GM23338 (cell line): ENCODE data around the gene CFAP92. TPM values are rescaled to one million over a fixed set of nuclear protein-coding genes. Genes with fewer than 3 reads are reported as not detected.
A peak's percentile ranks its signal among the peaks of the same experiment; 100 is the strongest.

Experiments used
- ATAC-seq: fragments of 200-7000 bp; cut with Tn5 transposase; 3 replicates; pipeline ENCODE4 v1.9.1; 2020
- DNase-seq: peaks from one replicate; pipeline ENCODE4 v3.0.0-alpha.2; 2015; ENCODE audit warnings: low spot score
- H2AFZ ChIP-seq: fragments of 200-600 bp; sonication (generic); 2 replicates; pipeline ENCODE4 v1.8.0; 2016; ENCODE audit warnings: antibody characterized with exemption, mild to moderate bottlenecking, moderate library complexity
- H3F3A ChIP-seq: fragments of 200-600 bp; sonication (generic); replicated peaks from 2 replicates; pipeline ENCODE4 v1.8.0; 2017; ENCODE audit warnings: antibody characterized with exemption, mixed run types, low read depth
- H3K27ac ChIP-seq: fragments of 200-600 bp; sonication (generic); 2 replicates; pipeline ENCODE4 v1.6.1; 2016; ENCODE audit warnings: low read depth
- H3K27me3 ChIP-seq: fragments of 200-600 bp; sonication (generic); 2 replicates; pipeline ENCODE4 v1.8.0; 2016; ENCODE audit warnings: mild to moderate bottlenecking, mixed run types, moderate library complexity; ENCODE audit not compliant: insufficient read depth
- H3K36me3 ChIP-seq: fragments of 200-600 bp; sonication (generic); 2 replicates; pipeline ENCODE4 v1.8.0; 2016; ENCODE audit warnings: mild to moderate bottlenecking; ENCODE audit not compliant: insufficient read depth
- H3K4me1 ChIP-seq: fragments of 200-600 bp; sonication (generic); 2 replicates; pipeline ENCODE4 v1.8.0; 2016; ENCODE audit warnings: mild to moderate bottlenecking, moderate library complexity; ENCODE audit not compliant: insufficient read depth
- H3K4me2 ChIP-seq: fragments of 200-600 bp; sonication (generic); 2 replicates; pipeline ENCODE4 v1.7.1; 2017; ENCODE audit warnings: mixed run types
- H3K4me3 ChIP-seq: fragments of 200-600 bp; sonication (generic); 2 replicates; pipeline ENCODE4 v1.6.1; 2016; ENCODE audit warnings: mixed run types
- H3K79me2 ChIP-seq: fragments of 200-600 bp; sonication (generic); replicated peaks from 2 replicates; pipeline ENCODE4 v1.8.0; 2017; ENCODE audit warnings: mild to moderate bottlenecking; ENCODE audit not compliant: insufficient read depth
- H3K9me2 ChIP-seq: fragments of 200-600 bp; sonication (generic); 2 replicates; pipeline ENCODE4 v1.8.0; 2017; ENCODE audit not compliant: insufficient read depth
- H4K20me1 ChIP-seq: fragments of 200-600 bp; sonication (generic); replicated peaks from 2 replicates; pipeline ENCODE4 v1.8.0; 2017; ENCODE audit warnings: mild to moderate bottlenecking; ENCODE audit not compliant: insufficient read depth
- H3K27ac Mint-ChIP-seq: 2 replicates; pipeline ENCODE4 v1.8.0; 2020; ENCODE audit warnings: inconsistent platforms, mild to moderate bottlenecking, moderate library complexity, mixed read lengths
- H3K27me3 Mint-ChIP-seq: 3 replicates; pipeline ENCODE4 v1.8.0; 2022; ENCODE audit warnings: low read depth, mild to moderate bottlenecking, moderate library complexity, mixed read lengths, inconsistent platforms; ENCODE audit not compliant: insufficient read depth, poor library complexity
- H3K36me3 Mint-ChIP-seq: 3 replicates; pipeline ENCODE4 v1.8.0; 2021; ENCODE audit warnings: low read depth, mild to moderate bottlenecking, inconsistent platforms, moderate library complexity, mixed read lengths
- H3K4me1 Mint-ChIP-seq: 3 replicates; pipeline ENCODE4 v1.8.0; 2020; ENCODE audit warnings: mild to moderate bottlenecking, inconsistent platforms, mixed read lengths
- H3K4me3 Mint-ChIP-seq: 3 replicates; pipeline ENCODE4 v1.8.0; 2021; ENCODE audit warnings: moderate library complexity, mild to moderate bottlenecking, inconsistent platforms, mixed read lengths
- H3K9me3 Mint-ChIP-seq: 3 replicates; pipeline ENCODE4 v1.8.0; 2020; ENCODE audit warnings: moderate library complexity, mild to moderate bottlenecking, inconsistent platforms, mixed read lengths
- CREB1 ChIP-seq: fragments of 250-450 bp; sonication (Bioruptor Pico); IDR thresholded peaks from 2 replicates; pipeline ENCODE4 v1.5.0; 2020; ENCODE audit warnings: low read depth, mild to moderate bottlenecking, moderate library complexity
- EZH2 ChIP-seq: fragments of 200-600 bp; sonication (generic); IDR thresholded peaks from one replicate; pipeline ENCODE4 v1.8.0; 2017; ENCODE audit warnings: antibody characterized with exemption, mild to moderate bottlenecking, low read depth; ENCODE audit not compliant: unreplicated experiment
- JUNB ChIP-seq: IDR thresholded peaks from one replicate; pipeline ENCODE4 v1.6.1; 2016; ENCODE audit warnings: antibody characterized with exemption; ENCODE audit not compliant: unreplicated experiment
- POLR2AphosphoS5 ChIP-seq: IDR thresholded peaks from 2 replicates; pipeline ENCODE4 v1.6.1; 2016; ENCODE audit warnings: antibody characterized with exemption, low read depth
- ZNF331 ChIP-seq: fragments of 250-450 bp; sonication (Bioruptor Pico); IDR thresholded peaks from 2 replicates; pipeline ENCODE4 v1.5.0; 2020; ENCODE audit warnings: low read depth, mild to moderate bottlenecking, moderate library complexity
- polyA plus RNA-seq: library from polyadenylated mRNA; unstranded; fragments of >200 nt; fragmentation: Nextera tagmentation; extraction: Ambion mirVana; gene quantifications from 2 replicates; pipeline ENCODE4 v1.2.1, GENCODE V29; 2016
- total RNA-seq: library from RNA; depleted of rRNA; stranded (reverse); fragments of >200 nt; shearing (Covaris generic); gene quantifications from 2 replicates; pipeline ENCODE4 v1.2.3, GENCODE V29; 2014
- TF ChIP-seq, protein P1 (sequence below): fragments of 250-450 bp; sonication (Bioruptor Pico); IDR thresholded peaks from 2 replicates; pipeline ENCODE4 v1.5.0; 2020; ENCODE audit warnings: mild to moderate bottlenecking, moderate library complexity
- TF ChIP-seq, protein P2 (sequence below): IDR thresholded peaks from 2 replicates; pipeline ENCODE4 v1.6.1; 2016; ENCODE audit warnings: antibody characterized with exemption

CFAP92 gene
- total and polyA plus RNA-seq, 2 experiments from 2014 or later: 1.6 to 2.3 TPM

DNA sequence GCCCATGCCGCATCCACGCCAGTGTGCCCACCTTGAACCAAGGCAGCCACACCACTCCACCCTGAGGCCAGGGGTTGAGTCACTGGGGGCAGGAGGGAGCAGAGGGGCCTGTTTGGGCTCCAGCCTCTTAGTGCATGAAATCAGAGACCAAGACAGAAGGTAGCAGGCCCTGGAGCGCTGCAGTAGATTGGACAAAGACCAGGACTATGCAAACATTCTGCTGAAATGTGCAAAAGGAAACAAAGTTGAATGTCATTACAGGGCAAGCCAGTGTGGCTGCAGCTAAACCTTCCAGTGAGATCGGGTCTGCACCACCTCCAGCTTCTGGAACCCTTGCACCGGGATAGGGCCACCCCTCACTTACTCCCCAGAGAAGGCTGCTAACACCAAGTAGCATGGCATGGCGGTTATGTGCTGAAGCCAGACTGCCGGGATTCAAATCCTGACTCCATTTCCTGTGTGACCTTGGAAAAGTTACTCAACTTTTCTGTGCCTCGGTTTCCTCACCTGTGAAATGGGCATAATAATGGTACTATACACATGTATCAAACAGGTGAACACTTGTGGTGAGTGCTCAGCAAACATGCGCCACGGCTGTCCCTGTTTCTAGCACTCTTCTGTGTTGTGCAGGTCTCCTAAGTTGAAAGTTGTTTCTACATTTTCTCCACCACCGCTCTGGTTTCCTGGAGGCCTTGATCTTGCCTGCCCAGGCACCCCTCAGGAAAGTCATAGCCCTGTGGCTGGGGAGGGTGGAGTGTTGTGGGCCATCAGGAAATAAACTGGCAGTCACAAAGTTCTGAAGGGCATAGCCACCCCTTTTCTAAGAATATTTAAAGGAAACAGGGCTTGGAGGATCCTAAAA is 41.7 kb upstream of the CFAP92 start (continued):
- TF ChIP-seq, protein P1, sequence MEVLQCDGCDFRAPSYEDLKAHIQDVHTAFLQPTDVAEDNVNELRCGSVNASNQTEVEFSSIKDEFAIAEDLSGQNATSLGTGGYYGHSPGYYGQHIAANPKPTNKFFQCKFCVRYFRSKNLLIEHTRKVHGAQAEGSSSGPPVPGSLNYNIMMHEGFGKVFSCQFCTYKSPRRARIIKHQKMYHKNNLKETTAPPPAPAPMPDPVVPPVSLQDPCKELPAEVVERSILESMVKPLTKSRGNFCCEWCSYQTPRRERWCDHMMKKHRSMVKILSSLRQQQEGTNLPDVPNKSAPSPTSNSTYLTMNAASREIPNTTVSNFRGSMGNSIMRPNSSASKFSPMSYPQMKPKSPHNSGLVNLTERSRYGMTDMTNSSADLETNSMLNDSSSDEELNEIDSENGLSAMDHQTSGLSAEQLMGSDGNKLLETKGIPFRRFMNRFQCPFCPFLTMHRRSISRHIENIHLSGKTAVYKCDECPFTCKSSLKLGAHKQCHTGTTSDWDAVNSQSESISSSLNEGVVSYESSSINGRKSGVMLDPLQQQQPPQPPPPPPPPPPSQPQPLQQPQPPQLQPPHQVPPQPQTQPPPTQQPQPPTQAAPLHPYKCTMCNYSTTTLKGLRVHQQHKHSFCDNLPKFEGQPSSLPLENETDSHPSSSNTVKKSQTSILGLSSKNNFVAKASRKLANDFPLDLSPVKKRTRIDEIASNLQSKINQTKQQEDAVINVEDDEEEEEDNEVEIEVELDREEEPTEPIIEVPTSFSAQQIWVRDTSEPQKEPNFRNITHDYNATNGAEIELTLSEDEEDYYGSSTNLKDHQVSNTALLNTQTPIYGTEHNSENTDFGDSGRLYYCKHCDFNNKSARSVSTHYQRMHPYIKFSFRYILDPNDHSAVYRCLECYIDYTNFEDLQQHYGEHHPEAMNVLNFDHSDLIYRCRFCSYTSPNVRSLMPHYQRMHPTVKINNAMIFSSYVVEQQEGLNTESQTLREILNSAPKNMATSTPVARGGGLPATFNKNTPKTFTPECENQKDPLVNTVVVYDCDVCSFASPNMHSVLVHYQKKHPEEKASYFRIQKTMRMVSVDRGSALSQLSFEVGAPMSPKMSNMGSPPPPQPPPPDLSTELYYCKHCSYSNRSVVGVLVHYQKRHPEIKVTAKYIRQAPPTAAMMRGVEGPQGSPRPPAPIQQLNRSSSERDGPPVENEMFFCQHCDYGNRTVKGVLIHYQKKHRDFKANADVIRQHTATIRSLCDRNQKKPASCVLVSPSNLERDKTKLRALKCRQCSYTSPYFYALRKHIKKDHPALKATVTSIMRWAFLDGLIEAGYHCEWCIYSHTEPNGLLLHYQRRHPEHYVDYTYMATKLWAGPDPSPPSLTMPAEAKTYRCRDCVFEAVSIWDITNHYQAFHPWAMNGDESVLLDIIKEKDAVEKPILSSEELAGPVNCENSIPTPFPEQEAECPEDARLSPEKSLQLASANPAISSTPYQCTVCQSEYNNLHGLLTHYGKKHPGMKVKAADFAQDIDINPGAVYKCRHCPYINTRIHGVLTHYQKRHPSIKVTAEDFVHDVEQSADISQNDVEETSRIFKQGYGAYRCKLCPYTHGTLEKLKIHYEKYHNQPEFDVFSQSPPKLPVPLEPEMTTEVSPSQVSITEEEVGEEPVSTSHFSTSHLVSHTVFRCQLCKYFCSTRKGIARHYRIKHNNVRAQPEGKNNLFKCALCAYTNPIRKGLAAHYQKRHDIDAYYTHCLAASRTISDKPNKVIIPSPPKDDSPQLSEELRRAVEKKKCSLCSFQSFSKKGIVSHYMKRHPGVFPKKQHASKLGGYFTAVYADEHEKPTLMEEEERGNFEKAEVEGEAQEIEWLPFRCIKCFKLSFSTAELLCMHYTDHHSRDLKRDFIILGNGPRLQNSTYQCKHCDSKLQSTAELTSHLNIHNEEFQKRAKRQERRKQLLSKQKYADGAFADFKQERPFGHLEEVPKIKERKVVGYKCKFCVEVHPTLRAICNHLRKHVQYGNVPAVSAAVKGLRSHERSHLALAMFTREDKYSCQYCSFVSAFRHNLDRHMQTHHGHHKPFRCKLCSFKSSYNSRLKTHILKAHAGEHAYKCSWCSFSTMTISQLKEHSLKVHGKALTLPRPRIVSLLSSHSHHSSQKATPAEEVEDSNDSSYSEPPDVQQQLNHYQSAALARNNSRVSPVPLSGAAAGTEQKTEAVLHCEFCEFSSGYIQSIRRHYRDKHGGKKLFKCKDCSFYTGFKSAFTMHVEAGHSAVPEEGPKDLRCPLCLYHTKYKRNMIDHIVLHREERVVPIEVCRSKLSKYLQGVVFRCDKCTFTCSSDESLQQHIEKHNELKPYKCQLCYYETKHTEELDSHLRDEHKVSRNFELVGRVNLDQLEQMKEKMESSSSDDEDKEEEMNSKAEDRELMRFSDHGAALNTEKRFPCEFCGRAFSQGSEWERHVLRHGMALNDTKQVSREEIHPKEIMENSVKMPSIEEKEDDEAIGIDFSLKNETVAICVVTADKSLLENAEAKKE (CRISPR knock-in tag): no peak

DNA sequence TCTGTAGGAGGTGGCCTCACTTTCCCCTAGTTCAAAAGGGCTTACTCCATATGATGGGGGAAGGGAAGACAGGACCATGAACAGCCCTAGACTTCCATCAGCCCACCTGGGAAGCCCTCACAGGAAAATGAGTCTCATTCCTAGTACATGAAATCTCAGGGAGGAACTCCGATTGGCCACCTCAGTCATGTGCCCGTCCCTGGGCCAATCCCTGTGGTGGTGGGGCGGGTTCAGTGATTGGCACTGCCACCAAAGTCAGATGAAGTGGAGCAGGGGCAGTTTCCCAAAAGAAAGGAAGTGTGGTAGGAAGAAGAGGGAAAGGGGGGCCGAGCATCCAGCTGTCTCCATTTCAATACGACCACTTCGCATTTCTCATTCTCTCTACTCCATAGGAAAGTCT is 40.8 kb upstream of the CFAP92 start:
- Mint-ChIP-seq H3K27me3 (peaks cover 9% of the 10 kb centered on the region), H3K9me3 (no peaks in the 10 kb centered on the region), H3K36me3 (no peaks in the 10 kb centered on the region), H3K27ac (no peak overlapping the region), H3K4me1 (peaks cover 13% of the 10 kb centered on the region), H3K4me3 (no peak overlapping the region)
- H3K27me3 ChIP-seq: no peaks in the 10 kb centered on the region
- DNase-seq (no peak), ATAC-seq (peak; percentile 44)
- H3K4me2 ChIP-seq: no peak overlapping the region
- H3K79me2 ChIP-seq: no peaks in the 10 kb centered on the region
- H3F3A ChIP-seq: no peaks in the 10 kb centered on the region
- no peak overlapping the region for H3K27ac ChIP-seq
- no peaks in the 10 kb centered on the region for H3K9me2 ChIP-seq
- no peaks in the 10 kb centered on the region for H3K36me3 ChIP-seq
- H3K4me3 ChIP-seq: no peak overlapping the region
- H2AFZ ChIP-seq: 0 out of 2 replicates have a peak overlapping the region, but pooled peaks have one; percentile 52
- no peaks in the 10 kb centered on the region; the same call in 1 of the 2 replicates for H3K4me1 ChIP-seq
- no peaks in the 10 kb centered on the region for H4K20me1 ChIP-seq
- TF ChIP-seq POLR2AphosphoS5: no peak
- TF ChIP-seq CREB1 (CRISPR knock-in tag): no peak
- no peak for TF ChIP-seq ZNF331 (CRISPR knock-in tag)
- TF ChIP-seq, protein P2, sequence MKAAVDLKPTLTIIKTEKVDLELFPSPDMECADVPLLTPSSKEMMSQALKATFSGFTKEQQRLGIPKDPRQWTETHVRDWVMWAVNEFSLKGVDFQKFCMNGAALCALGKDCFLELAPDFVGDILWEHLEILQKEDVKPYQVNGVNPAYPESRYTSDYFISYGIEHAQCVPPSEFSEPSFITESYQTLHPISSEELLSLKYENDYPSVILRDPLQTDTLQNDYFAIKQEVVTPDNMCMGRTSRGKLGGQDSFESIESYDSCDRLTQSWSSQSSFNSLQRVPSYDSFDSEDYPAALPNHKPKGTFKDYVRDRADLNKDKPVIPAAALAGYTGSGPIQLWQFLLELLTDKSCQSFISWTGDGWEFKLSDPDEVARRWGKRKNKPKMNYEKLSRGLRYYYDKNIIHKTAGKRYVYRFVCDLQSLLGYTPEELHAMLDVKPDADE: no peak
- no peak for TF ChIP-seq EZH2
- TF ChIP-seq, protein P1 (CRISPR knock-in tag): no peak
- TF ChIP-seq JUNB: no peak
